Immature natural killer cell (primary cell): ENCODE results near the gene HOXC5. TPM values are rescaled to one million over a fixed set of nuclear protein-coding genes. Genes with fewer than 3 reads are reported as not detected.

Source experiments
- DNase-seq, 3 donors: peaks; one replicate each; pipeline ENCODE4 v3.0.0; 2022; ENCODE audit warnings: mixed read lengths in 1 of 3
- H3K27ac Mint-ChIP-seq, 6 donors: one replicate each; pipeline ENCODE4 v1.8.0; 2020; ENCODE audit warnings: mixed read lengths in 6 of 6, mild to moderate bottlenecking in 5 of 6, inconsistent platforms in 4 of 6, moderate library complexity in 3 of 6
- H3K27me3 Mint-ChIP-seq, 3 donors: one replicate each; pipeline ENCODE4 v1.8.0; 2020 to 2021; ENCODE audit warnings: low read depth in 3 of 3, mild to moderate bottlenecking in 3 of 3, mixed read lengths in 3 of 3, moderate library complexity in 3 of 3, inconsistent platforms in 1 of 3
- H3K36me3 Mint-ChIP-seq, 3 donors: one replicate each; pipeline ENCODE4 v1.8.0; 2020; ENCODE audit warnings: mixed read lengths in 3 of 3, inconsistent platforms in 2 of 3, mild to moderate bottlenecking in 2 of 3
- H3K4me1 Mint-ChIP-seq, 2 donors: one replicate each; pipeline ENCODE4 v1.8.0; 2020; ENCODE audit warnings: inconsistent platforms in 2 of 2, mild to moderate bottlenecking in 2 of 2, mixed read lengths in 2 of 2, moderate library complexity in 1 of 2
- H3K4me3 Mint-ChIP-seq, 5 donors: one replicate each; pipeline ENCODE4 v1.8.0; 2020; ENCODE audit warnings: mild to moderate bottlenecking in 5 of 5, mixed read lengths in 5 of 5, inconsistent platforms in 3 of 5, moderate library complexity in 3 of 5
- H3K9me3 Mint-ChIP-seq, 6 donors: one replicate each; pipeline ENCODE4 v1.8.0; 2020; ENCODE audit warnings: mild to moderate bottlenecking in 6 of 6, mixed read lengths in 6 of 6, inconsistent platforms in 4 of 6, moderate library complexity in 3 of 6
- polyA plus RNA-seq, 3 donors: library from polyadenylated mRNA; unstranded; fragments of 300-500 nt; fragmentation: Illumina TruSeq; gene quantifications; one replicate each; pipeline ENCODE4 v1.2.3, GENCODE V29; 2021

The HOXC5 gene
- polyA plus RNA-seq, 3 donors from 2014 or later, result not detected

DNA sequence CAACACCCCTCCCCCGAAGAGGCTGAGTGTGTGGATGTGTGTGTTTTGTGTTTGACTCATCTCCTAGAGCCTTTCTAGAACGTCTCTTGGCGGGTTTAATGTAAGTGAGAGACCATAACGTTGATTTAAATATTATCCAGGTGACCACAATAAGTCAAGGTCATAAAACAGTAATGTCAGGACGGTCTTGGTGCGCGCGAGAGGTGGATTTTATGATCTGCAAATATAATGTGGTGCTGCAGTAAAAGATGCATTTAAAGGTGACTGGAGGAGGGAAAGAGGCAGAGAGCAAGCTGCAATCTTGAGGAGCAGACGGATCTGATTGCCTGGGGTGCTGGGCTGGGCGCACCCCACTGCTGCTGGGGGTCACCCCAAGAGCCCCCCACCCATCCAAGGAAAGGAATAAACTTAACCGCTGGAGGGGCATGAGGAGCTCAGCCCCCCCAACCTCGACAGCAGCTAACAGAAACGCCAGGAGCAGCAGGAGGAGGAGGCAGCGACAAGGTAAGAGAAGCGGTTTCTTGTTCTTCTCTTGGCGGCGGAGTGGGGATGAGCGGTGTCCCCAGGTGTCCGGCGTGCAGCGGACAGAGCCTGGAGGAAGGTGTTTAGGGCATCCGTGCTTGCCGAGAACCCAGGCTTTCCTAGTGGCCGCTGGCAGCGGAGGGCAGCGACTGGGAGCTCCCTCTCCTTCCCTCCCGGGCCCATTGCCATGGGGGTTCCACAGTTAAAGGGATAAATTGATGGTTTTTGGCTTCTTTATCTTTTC, 42.4 kb upstream of the HOXC5 start:
- no peak overlapping the region for H3K27ac Mint-ChIP-seq
- peaks cover 62 to 81% (median 76%) of the 10 kb centered on the region in 3 donors for H3K27me3 Mint-ChIP-seq
- H3K36me3 Mint-ChIP-seq, result peaks cover 0 to 4% (median 3%) of the 10 kb centered on the region in 3 donors
- DNase-seq, result no peak
- peaks cover 41 to 52% of the 10 kb centered on the region in 2 donors for H3K4me1 Mint-ChIP-seq
- peaks cover 0 to 10% (median 0%) of the 10 kb centered on the region in 6 donors for H3K9me3 Mint-ChIP-seq
- H3K4me3 Mint-ChIP-seq, result peak overlapping the region in 1 of 5 donors; percentile 9

DNA sequence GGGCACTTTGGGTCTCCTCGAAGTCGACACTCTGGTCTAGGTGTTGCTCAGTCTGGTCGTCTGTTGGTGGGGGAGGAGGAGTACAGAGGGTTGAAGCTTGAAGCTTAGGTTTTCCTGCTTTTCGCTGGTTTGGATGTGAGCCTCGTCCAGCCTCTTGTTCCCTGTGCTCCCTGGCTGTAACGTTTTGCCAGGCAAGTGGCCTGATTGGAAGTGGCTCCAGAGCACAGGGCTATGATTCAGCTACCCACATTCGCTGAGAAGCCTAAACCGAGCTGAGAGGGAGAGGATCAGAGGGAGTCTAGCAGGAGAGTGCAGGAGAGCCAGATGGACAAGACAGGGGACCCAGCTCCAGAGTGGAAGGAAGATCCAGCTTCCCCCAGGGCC, 41.8 kb upstream of the HOXC5 start:
- H3K36me3 Mint-ChIP-seq, result peaks cover 0 to 4% (median 3%) of the 10 kb centered on the region in 3 donors
- H3K9me3 Mint-ChIP-seq, result peaks cover 0 to 10% (median 0%) of the 10 kb centered on the region in 6 donors
- H3K4me1 Mint-ChIP-seq, result peaks cover 43 to 52% of the 10 kb centered on the region in 2 donors
- no peak for DNase-seq
- no peak overlapping the region for H3K4me3 Mint-ChIP-seq
- no peak overlapping the region for H3K27ac Mint-ChIP-seq
- peaks cover 58 to 79% (median 74%) of the 10 kb centered on the region in 3 donors for H3K27me3 Mint-ChIP-seq

DNA sequence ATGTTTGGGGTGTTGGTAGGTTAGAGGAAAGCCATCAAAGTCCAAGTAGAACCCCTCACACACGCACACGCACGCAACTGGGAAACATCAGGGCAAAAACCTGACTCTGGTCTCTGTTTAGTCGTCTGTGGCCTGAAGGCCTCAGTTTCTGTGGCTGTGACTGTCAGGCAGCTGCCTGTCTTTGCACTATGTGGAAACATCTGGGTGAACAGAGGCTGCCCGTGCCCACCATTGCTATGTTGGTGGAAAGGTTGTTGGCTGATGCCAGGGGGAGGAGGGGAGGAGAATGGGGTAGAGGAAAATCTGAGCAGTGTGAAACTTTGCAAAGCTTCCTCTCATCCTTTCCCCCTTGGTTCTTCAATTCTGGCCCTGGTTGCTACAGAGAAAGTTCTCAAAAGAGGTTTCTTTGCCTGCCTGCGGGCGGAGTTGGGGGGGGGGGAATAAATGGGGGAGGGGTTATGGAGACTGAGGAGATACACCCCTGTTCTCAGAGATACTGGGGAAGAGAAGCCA, 40.4 kb upstream of the HOXC5 start:
- Mint-ChIP-seq H3K4me3 (no peak overlapping the region), H3K4me1 (peaks cover 41 to 53% of the 10 kb centered on the region in 2 donors), H3K27me3 (peaks cover 52 to 79% (median 70%) of the 10 kb centered on the region in 3 donors), H3K27ac (no peak overlapping the region), H3K36me3 (peaks cover 0 to 4% (median 3%) of the 10 kb centered on the region in 3 donors), H3K9me3 (peaks cover 0 to 10% (median 0%) of the 10 kb centered on the region in 6 donors)
- no peak for DNase-seq

DNA sequence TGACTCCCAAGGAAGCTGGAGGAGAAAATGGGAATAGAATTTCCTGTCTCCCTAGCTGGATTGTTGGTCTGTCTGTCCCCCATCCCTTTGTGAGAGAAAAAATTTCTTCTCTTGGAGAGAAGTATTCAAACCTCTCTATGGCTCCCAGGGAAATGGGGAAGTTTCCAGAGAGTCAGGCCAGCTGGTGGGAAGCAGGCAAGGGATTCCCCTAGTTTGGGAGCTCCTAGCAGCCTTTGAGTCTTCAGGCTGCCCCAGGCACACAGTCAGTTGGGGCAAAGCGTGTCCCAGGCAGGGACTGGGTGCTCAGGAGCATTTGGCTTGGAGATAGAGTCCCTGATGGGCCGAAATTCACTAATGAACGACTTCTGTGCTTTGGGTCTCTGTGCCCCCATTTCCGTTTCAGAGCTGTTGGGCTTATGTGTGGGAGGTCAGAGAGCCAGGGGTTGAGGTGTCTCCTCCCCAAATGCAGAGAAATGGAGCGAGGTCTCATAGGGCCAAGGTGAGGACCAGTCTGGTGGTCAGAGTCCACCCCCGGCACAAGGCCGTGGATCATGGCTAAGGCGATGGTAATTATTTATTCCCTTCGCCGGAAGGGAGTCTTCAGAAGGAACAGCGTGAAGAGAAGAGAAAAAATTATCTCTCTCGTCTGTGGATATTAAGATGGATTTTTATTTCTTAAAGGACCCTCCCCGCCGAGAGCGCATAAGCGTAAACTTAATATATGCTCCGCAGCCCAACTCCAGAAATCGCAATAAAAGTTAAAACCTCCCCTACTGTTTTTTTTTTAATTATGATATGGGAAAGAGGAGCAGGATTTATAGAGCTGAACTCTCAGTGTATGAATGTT, 39.5 kb upstream of the HOXC5 start:
- H3K9me3 Mint-ChIP-seq, result peaks cover 0 to 10% (median 0%) of the 10 kb centered on the region in 6 donors
- H3K4me1 Mint-ChIP-seq, result peaks cover 42 to 57% of the 10 kb centered on the region in 2 donors
- H3K4me3 Mint-ChIP-seq, result peak overlapping the region; percentile 18 to 66 (median 50)
- H3K27ac Mint-ChIP-seq, result no peak overlapping the region
- H3K36me3 Mint-ChIP-seq, result peaks cover 0 to 4% (median 0%) of the 10 kb centered on the region in 3 donors
- no peak for DNase-seq
- peaks cover 57 to 83% (median 68%) of the 10 kb centered on the region in 3 donors for H3K27me3 Mint-ChIP-seq

DNA sequence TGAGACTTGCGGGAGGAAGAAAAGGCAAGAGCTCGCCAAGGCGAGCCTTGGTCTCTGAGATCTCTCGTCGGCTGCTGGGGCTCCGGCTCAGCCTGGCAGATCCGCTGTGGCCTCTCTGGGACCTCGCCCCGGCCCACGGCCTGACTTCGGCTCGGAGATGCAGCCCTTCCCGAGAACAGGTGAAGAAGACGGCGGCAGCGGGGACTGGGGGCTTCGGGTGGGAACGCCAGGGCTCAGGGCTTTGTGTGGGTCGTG, 38.9 kb upstream of the HOXC5 start:
- no peak for DNase-seq
- H3K27me3 Mint-ChIP-seq, result peaks cover 57 to 83% (median 67%) of the 10 kb centered on the region in 3 donors
- H3K9me3 Mint-ChIP-seq, result peaks cover 0 to 10% (median 0%) of the 10 kb centered on the region in 6 donors
- H3K4me1 Mint-ChIP-seq, result peaks cover 41 to 55% of the 10 kb centered on the region in 2 donors
- peak overlapping the region; percentile 15 to 66 (median 50) for H3K4me3 Mint-ChIP-seq
- H3K27ac Mint-ChIP-seq, result no peak overlapping the region
- peaks cover 0 to 4% (median 0%) of the 10 kb centered on the region in 3 donors for H3K36me3 Mint-ChIP-seq

DNA sequence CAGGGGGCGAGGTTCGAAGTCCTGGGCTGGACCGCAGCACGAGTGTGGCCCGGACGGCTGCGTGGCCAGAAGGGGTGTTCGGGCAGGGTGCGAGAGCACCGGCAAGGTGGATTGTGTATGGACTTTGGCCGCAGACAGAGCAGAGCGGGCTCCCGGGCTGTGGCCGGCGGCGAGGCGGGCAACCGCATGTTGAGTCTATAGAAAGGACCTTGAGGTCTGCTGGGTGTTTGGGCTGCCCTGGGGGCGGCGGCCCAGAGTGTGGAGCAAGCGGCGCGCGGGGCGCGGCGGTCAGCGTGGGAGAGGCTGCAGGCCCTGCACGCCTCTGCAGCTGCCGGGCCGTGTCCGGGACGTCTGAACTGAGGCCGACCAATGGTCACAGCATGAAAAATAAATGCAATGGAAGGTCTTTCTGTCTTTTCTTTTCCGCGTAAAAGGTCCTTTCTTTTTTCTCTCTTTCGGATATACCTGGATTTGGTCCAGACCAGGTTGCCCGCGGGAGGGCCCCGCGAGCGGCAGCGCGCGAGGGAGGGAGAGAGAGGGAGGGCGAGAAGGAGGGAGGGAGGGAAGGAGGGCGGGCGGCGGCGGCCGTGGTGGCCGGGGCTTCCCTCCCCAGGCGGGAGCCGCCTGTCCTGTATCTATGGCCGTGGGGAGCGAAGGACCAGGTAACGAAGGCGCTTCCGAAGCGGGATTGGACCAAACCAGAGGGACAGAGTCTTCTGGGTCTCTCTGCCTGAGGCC, 38.4 kb upstream of the HOXC5 start:
- Mint-ChIP-seq H3K4me3 (peak overlapping the region; percentile 77 to 86 (median 85)), H3K36me3 (peaks cover 0 to 4% (median 0%) of the 10 kb centered on the region in 3 donors), H3K4me1 (peaks cover 36 to 50% of the 10 kb centered on the region in 2 donors), H3K27ac (no peak overlapping the region), H3K27me3 (peaks cover 62 to 83% (median 65%) of the 10 kb centered on the region in 3 donors), H3K9me3 (peaks cover 0 to 10% (median 0%) of the 10 kb centered on the region in 6 donors)
- DNase-seq, result no peak

DNA sequence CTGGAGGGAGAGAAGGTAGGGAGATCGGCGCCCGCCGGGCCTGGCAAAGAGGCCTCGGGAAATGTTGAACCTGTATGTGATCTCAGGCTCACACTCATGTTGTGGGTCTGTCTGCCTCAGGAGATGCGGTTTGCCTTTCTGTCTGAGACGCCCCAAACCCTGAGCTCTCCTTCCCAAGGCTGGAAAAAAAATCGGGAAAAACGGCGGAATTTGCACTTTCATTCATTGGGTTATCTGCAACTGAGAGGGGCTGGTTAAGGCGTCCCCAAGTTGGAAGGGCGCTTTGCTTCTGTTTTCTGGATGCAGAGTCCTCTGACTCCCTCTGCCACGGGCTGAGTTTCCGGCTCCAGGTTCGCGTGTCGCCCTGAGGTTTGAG, 37.9 kb upstream of the HOXC5 start:
- H3K4me1 Mint-ChIP-seq, result peaks cover 35 to 44% of the 10 kb centered on the region in 2 donors
- no peak overlapping the region for H3K27ac Mint-ChIP-seq

DNA sequence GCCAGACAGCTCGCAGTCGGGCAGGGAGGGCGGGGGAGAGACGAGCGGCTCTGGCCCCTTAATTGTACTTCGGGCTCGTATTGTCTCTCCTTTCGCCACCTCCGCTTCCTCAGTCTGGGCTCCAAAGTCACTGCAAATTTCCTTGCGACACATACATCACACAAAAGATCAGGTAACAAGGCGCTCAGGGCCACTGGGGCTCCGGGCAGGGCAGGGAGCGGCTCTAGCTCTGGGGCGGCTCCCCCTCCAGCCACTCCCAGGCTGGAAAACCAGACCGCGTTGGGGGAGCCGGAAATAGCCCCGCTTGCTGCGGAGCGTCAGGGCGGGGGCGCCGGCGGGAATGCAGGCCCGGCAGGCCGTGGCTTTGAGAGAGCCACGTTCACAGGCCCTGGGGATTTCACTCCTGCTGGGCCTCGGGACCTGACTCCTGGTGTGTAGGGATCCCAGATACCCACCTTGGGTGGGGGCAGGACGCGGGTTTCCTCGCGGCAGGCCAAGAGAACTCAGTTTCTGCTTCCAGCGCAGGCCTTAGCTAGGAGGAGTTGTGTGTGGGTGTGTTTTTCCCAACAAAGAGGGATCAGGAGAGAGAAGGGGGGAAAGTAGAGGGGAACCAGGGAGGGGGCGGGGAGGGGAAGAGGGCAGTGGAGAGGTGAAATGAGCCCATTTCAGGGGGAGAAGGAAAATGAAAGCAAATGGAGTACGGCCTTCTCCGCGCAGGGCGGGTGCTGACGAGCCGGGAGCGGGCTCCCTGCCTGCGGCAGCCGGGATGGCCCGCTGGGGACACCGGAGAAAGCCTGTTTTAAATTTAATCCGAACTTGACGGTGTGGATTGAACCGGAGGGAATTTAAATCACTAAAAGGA, 37.2 kb upstream of the HOXC5 start:
- Mint-ChIP-seq H3K4me3 (peak overlapping the region; percentile 77 to 86 (median 85)), H3K4me1 (peaks cover 37 to 38% of the 10 kb centered on the region in 2 donors), H3K36me3 (peaks cover 0 to 4% (median 0%) of the 10 kb centered on the region in 3 donors), H3K27ac (peak overlapping the region in 2 of 6 donors; percentile 11 to 61), H3K27me3 (peaks cover 60 to 79% (median 67%) of the 10 kb centered on the region in 3 donors), H3K9me3 (peaks cover 0 to 10% (median 0%) of the 10 kb centered on the region in 6 donors)
- no peak for DNase-seq

More for the DNA sequence above, 37.9 kb upstream of the HOXC5 start:
- H3K4me3 Mint-ChIP-seq, result peak overlapping the region; percentile 77 to 86 (median 85)
- no peak for DNase-seq
- peaks cover 60 to 82% (median 67%) of the 10 kb centered on the region in 3 donors for H3K27me3 Mint-ChIP-seq
- peaks cover 0 to 4% (median 0%) of the 10 kb centered on the region in 3 donors for H3K36me3 Mint-ChIP-seq
- peaks cover 0 to 10% (median 0%) of the 10 kb centered on the region in 6 donors for H3K9me3 Mint-ChIP-seq

DNA sequence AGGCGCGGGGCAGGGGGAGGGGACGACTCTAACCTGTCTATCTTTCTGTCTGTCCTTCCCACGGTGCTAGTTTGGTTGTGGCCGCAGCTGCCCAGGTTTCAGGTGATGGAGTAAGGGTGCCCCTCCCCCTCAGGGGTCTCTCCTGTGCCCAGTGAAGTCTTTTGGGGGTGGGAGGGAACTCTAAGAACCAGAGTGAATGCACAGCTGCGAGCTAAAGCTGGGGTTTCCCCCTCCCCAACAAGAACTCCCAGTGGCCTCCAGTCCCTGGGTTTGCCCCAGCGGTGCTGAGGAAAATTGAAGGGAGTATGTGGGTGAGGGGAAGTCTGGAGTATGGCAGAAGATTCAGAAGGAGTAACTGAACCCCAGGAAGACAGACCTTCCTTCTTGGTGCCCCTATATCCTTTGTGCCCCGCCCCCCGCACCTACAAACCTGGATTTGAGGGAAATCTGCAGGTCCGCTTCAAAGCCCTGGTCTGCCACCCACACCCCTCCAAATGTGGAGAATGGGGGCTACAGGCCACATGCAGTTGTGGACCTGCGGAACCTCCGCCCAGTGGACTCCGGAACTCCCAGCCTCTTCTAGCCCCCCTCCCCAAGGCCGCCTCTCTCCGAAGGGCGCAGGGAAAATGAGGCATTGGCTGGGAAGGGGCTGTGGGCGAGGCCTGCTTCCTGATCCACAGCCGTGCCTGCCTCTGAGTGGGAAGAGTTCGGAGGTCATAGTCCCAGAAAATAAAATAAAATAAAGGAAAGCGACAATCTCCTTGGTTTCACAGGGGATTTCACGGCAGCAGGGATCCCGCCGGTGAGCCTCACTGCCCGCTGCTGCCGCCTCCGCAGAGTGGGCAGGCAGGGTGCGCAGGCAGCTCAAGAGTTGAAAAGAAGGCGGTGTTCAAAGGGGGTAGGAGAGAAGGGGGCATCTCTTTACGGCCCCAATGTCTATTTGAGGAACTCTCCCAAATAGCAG, 36.3 kb upstream of the HOXC5 start:
- Mint-ChIP-seq H3K4me3 (peak overlapping the region; percentile 77 to 86 (median 85)), H3K27ac (peak overlapping the region in 1 of 6 donors; percentile 17), H3K36me3 (peaks cover 0 to 4% (median 0%) of the 10 kb centered on the region in 3 donors), H3K27me3 (peaks cover 68 to 76% (median 76%) of the 10 kb centered on the region in 3 donors), H3K4me1 (peaks cover 34 to 38% of the 10 kb centered on the region in 2 donors), H3K9me3 (peaks cover 0 to 10% (median 0%) of the 10 kb centered on the region in 6 donors)
- DNase-seq, result no peak

DNA sequence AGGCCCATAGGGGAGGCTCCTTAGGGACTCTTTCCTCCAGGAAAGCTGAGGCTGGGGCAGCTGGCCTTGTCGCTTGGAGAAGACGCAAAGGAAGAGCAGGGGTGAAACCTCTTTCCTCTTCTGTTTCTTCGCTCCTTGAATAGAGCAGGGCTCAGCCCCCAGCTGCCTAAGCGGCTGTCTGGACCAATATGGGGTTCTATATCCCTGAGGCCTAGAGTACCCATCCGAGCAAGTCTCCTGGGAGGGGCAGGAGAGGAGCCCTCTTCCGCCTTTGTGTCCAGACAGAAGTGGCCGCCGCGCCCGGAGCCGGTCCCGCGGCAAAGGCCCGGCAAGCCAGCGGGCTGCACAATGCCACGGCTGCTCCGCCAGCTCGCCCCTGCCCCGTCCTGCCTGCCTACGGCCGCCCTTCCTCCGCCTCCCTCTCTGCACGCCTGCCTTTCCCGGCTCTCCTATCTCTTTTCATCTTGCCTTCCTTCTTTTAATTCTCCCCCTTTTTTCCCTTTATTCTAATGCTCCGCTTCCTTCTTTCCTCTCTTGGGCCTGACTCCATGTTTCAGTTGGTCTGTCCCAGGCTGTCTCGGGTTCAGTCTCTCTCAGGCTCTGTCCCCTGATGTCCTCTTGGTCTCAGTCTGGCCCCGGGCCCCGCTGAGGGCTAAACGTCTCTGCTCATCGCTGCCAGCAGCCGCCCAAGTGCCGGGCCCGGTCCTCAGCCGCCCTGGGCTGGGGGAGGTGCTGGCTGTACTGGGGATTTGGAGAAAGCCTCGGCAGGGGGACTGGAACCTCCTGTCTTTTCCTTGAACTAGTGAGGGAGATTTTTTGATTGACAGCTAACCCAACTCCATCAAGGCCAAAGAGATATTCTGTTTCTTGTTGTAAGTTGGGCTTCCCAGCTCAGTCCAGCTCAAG, 35.4 kb upstream of the HOXC5 start:
- peaks cover 70 to 80% (median 74%) of the 10 kb centered on the region in 3 donors for H3K27me3 Mint-ChIP-seq
- peak overlapping the region in 1 of 6 donors; percentile 42 for H3K27ac Mint-ChIP-seq
- H3K9me3 Mint-ChIP-seq, result peaks cover 0 to 5% (median 0%) of the 10 kb centered on the region in 6 donors
- DNase-seq, result no peak
- peaks cover 34 to 38% of the 10 kb centered on the region in 2 donors for H3K4me1 Mint-ChIP-seq
- H3K36me3 Mint-ChIP-seq, result peaks cover 0 to 4% (median 0%) of the 10 kb centered on the region in 3 donors
- peak overlapping the region; percentile 53 to 71 (median 60) for H3K4me3 Mint-ChIP-seq
